K562 (cell line): ENCODE measurements around the gene PRELID2.

ENCODE experiments used
- AFF4 ChIP-seq: sonication (generic); formaldehyde crosslinking; IDR thresholded peaks from 2 replicates; pipeline ENCODE4 v1.8.0; 2023; ENCODE audit warnings: mild to moderate bottlenecking, missing genetic modification reagents
- CREM ChIP-seq: IDR thresholded peaks from 2 replicates; pipeline ENCODE4 v1.6.1; 2014; ENCODE audit warnings: antibody characterized with exemption, low read depth
- CTCF ChIP-seq, 3 experiments: IDR thresholded peaks in 2 of 3; conservative IDR thresholded peaks in 1 of 3; 2 replicates each; pipeline ENCODE4 v1.5.1; 2011 to 2012; ENCODE audit warnings: low read length in 3 of 3, mild to moderate bottlenecking in 3 of 3, control low read depth in 2 of 3, improper control_type of control experiment in 1 of 3, inconsistent platforms in 1 of 3, low read depth in 1 of 3, mixed read lengths in 1 of 3, moderate library complexity in 1 of 3; ENCODE audit not compliant: insufficient read depth in 2 of 3
- ELK1 ChIP-seq: sonication (generic); formaldehyde crosslinking; IDR thresholded peaks from 2 replicates; pipeline ENCODE4 v1.8.1; 2022; ENCODE audit warnings: missing genetic modification reagents
- EZH2 ChIP-seq: IDR thresholded peaks from 2 replicates; pipeline ENCODE4 v1.6.1; 2012; ENCODE audit warnings: low read depth, mild to moderate bottlenecking, inconsistent platforms, low read length, borderline replicate concordance
- GATAD2B ChIP-seq: fragments of 450-650 bp; IDR thresholded peaks from 2 replicates; pipeline ENCODE4 v1.6.1; 2017; ENCODE audit warnings: mild to moderate bottlenecking, borderline replicate concordance
- HNRNPL ChIP-seq: fragments of 200-400 bp; formaldehyde crosslinking; IDR thresholded peaks from 2 replicates; pipeline ENCODE4 v1.6.1; 2017; ENCODE audit warnings: low read depth, mild to moderate bottlenecking, low read length
- TAF1 ChIP-seq: IDR thresholded peaks from 2 replicates; pipeline ENCODE4 v1.6.1; 2011; ENCODE audit warnings: mild to moderate bottlenecking, low read length, moderate library complexity; ENCODE audit not compliant: insufficient read depth, control insufficient read depth, severe bottlenecking; ENCODE audit errors: extremely low read depth
- ZBTB2 ChIP-seq: fragments of 450-650 bp; IDR thresholded peaks from 2 replicates; pipeline ENCODE4 v1.6.1; 2016; ENCODE audit warnings: antibody characterized with exemption
- ZBTB8A ChIP-seq: fragments of 450-650 bp; IDR thresholded peaks from 2 replicates; pipeline ENCODE4 v1.6.1; 2018; ENCODE audit warnings: mild to moderate bottlenecking, moderate library complexity; ENCODE audit not compliant: partially characterized antibody

GRCh38 chr5:145780982-145781381 is 54.2 kb downstream of the PRELID2 start:
- no peak for TF ChIP-seq ELK1
- TF ChIP-seq ZBTB2: no peak
- TF ChIP-seq AFF4: no peak
- TF ChIP-seq TAF1: no peak
- TF ChIP-seq CREM: no peak
- no peak for TF ChIP-seq EZH2
- TF ChIP-seq CTCF (IDR thresholded peaks at IDR 0.05 in 2 of 3, conservative IDR thresholded peaks at IDR 0.05 in 1 of 3; ENCODE audit: insufficient read depth in 2 of 3, low read depth in 1 of 3, low read length in 3 of 3): no peak
- TF ChIP-seq GATAD2B: no peak
- no peak for TF ChIP-seq ZBTB8A
- TF ChIP-seq HNRNPL: no peak
